Stimulated activated CD8-positive, alpha-beta memory T cell treated with anti-CD3 and anti-CD28 coated beads, Interleukin-4, amount 100 ng/mL, for 24 hours (primary cell): ENCODE measurements around the gene ARHGAP24.
"Not testable (repeated sequence)": the region's sequence is repeated elsewhere in the genome, so short reads cannot be mapped to it uniquely, and the experiment has no call there.

Experiments used
- DNase-seq: peaks from one replicate; pipeline ENCODE4 v3.0.0-alpha.2; 2020; ENCODE audit warnings: low read depth

ARHGAP24 gene

GRCh38 chr4:85815796-85816459 is 341.0 kb downstream of the ARHGAP24 start:
- DNase-seq = no peak

- DNase-seq = no peak
Observed at GRCh38 chr4:85818700-85819099, 343.8 kb downstream of the ARHGAP24 start.

GRCh38 chr4:85820101-85820500 is 345.2 kb downstream of the ARHGAP24 start:
- not testable (repeated sequence) for DNase-seq

- no peak for DNase-seq
Observed at GRCh38 chr4:85821688-85822455, 346.9 kb downstream of the ARHGAP24 start.

GRCh38 chr4:85823295-85823694 is 348.3 kb downstream of the ARHGAP24 start:
- DNase-seq = no peak

GRCh38 chr4:85824166-85824945 is 349.4 kb downstream of the ARHGAP24 start:
- no peak for DNase-seq

GRCh38 chr4:85826060-85826678 is 351.2 kb downstream of the ARHGAP24 start:
- no peak for DNase-seq

GRCh38 chr4:85828027-85828890 is 353.3 kb downstream of the ARHGAP24 start:
- DNase-seq = no peak

GRCh38 chr4:85829276-85830051 is 354.5 kb downstream of the ARHGAP24 start:
- no peak for DNase-seq

GRCh38 chr4:85831647-85832046 is 356.7 kb downstream of the ARHGAP24 start:
- DNase-seq = no peak

- DNase-seq = no peak
Observed at GRCh38 chr4:85833302-85833701, 358.4 kb downstream of the ARHGAP24 start.

GRCh38 chr4:85834934-85835333 is 360.0 kb downstream of the ARHGAP24 start:
- no peak for DNase-seq

- no peak for DNase-seq
Observed at GRCh38 chr4:85836588-85837438, 361.9 kb downstream of the ARHGAP24 start.

GRCh38 chr4:85837439-85837733 is 362.4 kb downstream of the ARHGAP24 start:
- no peak for DNase-seq

GRCh38 chr4:85839981-85840451 is 365.1 kb downstream of the ARHGAP24 start:
- not testable (repeated sequence) for DNase-seq

- no peak for DNase-seq
Observed at GRCh38 chr4:85842540-85842939, 367.6 kb downstream of the ARHGAP24 start.

GRCh38 chr4:85853740-85854139 is 378.8 kb downstream of the ARHGAP24 start:
- not testable (repeated sequence) for DNase-seq

GRCh38 chr4:85854546-85854945 is 379.6 kb downstream of the ARHGAP24 start:
- no peak for DNase-seq

- DNase-seq = no peak
Observed at GRCh38 chr4:85860066-85860740, 385.3 kb downstream of the ARHGAP24 start.
